Suppressor macrophage treated with lipopolysaccharide for 1 hour (primary cell): Measurements from ENCODE around the gene MYL6.
A peak's percentile ranks its signal among the peaks of the same experiment; 100 is the strongest.

Experiments used
- DNase-seq, 3 donors: peaks; one replicate each; pipeline ENCODE4 v3.0.0-alpha.2; 2020 to 2022

MYL6 gene

GRCh38 chr12:56129942-56130495, 28.1 kb upstream of the MYL6 start:
- no peak for DNase-seq

GRCh38 chr12:56130876-56131275, 27.3 kb upstream of the MYL6 start:
- DNase-seq = no peak

- no peak for DNase-seq
These were observed 23.3 kb upstream of the MYL6 start for GRCh38 chr12:56134897-56135296.

- no peak for DNase-seq
These were observed 20.1 kb upstream of the MYL6 start for GRCh38 chr12:56137853-56138571.

- DNase-seq = peak; percentile 41 to 56 (median 55)
These were observed 16.0 kb upstream of the MYL6 start for GRCh38 chr12:56141946-56142784.

- DNase-seq = no peak
These were observed 14.9 kb upstream of the MYL6 start for GRCh38 chr12:56143217-56143616.

GRCh38 chr12:56143870-56144269, 14.3 kb upstream of the MYL6 start:
- no peak for DNase-seq

- DNase-seq = no peak
These were observed 12.9 kb upstream of the MYL6 start for GRCh38 chr12:56145217-56145616.

GRCh38 chr12:56146492-56147460, 11.4 kb upstream of the MYL6 start:
- DNase-seq = no peak

GRCh38 chr12:56150563-56150962, 7.6 kb upstream of the MYL6 start:
- peak; percentile 36 to 83 (median 73) for DNase-seq

- peak in 2 of 3 donors; percentile 28 to 30 for DNase-seq
These were observed 6.5 kb upstream of the MYL6 start for GRCh38 chr12:56151672-56152131.

GRCh38 chr12:56152132-56152755, 5.9 kb upstream of the MYL6 start, which contains the start of gene MYL6B:
Gene MYL6B (plus strand): TSS chr12:56152587. CDS start chr12:56153919, 1,332 bp downstream.
- DNase-seq = peak; percentile 96 to 98 (median 97)

GRCh38 chr12:56152756-56153677, 5.1 kb upstream of the MYL6 start:
- no peak for DNase-seq

GRCh38 chr12:56153678-56154065, 4.5 kb upstream of the MYL6 start:
- no peak for DNase-seq

- DNase-seq = no peak
These were observed 3.9 kb upstream of the MYL6 start for GRCh38 chr12:56154246-56154771.

- DNase-seq = no peak
These were observed 3.3 kb upstream of the MYL6 start for GRCh38 chr12:56154818-56155217.

GRCh38 chr12:56155256-56155845, 2.8 kb upstream of the MYL6 start:
- DNase-seq = no peak

GRCh38 chr12:56156464-56157200, 1.5 kb upstream of the MYL6 start:
- peak; percentile 52 to 62 (median 61) for DNase-seq
